GM21447 (cell line): Measurements from ENCODE around the gene KCNQ1.

Source experiments
- ATAC-seq: cut with Tn5 transposase; IDR thresholded peaks from one replicate; pipeline ENCODE4 v1.9.1; 2021; ENCODE audit not compliant: unreplicated experiment

KCNQ1 gene

DNA sequence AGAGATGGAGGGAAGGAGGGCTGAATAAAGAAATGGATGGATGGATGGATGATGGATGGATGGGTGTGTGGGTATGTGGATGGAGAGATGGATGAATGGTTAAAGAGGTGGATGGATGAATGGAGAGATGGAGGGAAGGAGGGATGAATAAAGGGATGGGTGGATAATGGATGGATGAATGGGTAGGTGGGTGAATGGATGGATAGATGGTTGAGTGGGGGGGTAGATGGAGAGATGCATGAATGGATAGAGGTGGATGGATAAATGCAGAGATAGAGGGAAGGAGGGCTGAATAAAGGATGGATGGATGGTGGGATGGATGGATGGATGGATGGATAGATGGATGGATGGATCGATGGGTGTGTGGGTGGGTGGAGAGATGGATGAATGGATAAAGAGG, 369.2 kb downstream of the KCNQ1 start:
- no peak for ATAC-seq

DNA sequence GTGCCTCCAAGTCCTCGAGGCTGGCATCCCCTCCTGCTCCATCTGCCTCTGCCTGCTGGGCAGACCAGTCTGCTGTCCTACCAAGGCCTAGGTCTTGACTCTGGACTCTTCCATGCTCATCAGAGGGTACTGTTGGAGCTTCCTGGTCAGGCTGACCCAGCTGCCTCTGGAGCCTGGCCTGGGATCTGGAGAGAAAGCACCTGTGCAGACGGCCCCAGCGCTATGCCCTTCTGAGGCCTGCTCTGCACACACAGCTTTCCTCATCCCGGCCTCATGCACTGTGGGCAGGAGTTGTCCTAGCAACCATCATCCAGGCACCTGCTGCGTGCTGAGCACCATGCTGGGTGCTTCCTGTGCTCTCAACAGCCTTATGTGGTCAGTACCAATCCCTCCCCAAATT, 369.9 kb downstream of the KCNQ1 start:
- no peak for ATAC-seq

DNA sequence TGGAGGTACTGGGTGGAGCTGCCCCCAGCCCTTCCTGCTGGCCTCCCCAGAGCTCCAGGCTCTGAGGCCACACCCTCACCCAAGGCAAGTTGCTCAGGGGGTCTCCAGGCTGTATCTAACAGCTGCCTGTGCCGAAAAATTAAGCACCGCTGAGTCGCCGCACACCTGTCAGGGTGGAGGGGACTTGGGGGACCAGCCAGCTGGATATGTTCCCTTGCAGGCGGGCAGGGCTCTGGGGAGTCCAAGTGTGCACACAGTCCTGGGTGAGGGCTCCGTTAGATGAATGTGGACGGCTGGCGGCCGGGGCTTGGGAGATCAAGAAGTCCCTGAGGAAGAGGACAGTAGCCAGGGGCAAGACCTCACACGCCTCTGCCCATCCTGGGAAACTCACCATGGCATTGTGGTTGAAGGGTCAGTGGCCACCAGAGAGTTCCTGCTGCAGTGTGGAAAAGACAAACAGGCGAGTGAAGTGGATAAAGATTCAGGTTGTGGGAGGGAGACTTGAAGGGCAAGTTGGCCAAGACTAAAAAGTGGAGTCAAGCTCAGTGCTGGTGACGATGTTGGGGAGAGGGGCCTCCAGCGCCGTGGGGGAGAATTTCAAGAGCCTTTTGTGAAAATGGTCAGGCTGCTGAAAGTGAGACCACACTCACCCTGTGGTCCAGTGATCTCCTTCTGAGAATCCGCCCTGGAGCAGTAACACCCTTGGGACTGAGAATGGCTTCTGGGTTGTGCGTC, 371.1 kb downstream of the KCNQ1 start:
- ATAC-seq: no peak

DNA sequence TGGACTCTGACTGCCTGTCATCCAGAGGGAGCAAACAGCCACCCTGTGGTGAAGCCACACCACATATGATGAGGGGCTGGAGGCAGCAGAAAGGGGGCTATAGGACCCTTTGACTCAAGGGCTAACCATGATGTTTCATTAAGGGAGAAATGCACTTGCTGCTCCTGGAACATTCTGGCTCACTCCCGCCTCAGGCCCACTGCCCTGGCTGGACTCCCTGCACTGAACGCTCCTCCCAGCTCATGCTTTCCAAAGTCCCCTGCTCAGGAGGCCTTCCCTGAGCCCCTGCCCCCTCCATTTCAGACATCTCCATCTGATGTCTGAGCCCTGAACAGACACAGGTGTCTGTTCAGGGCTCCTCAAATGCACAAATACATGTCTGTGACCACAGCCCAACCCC, 371.7 kb downstream of the KCNQ1 start:
- no peak for ATAC-seq

DNA sequence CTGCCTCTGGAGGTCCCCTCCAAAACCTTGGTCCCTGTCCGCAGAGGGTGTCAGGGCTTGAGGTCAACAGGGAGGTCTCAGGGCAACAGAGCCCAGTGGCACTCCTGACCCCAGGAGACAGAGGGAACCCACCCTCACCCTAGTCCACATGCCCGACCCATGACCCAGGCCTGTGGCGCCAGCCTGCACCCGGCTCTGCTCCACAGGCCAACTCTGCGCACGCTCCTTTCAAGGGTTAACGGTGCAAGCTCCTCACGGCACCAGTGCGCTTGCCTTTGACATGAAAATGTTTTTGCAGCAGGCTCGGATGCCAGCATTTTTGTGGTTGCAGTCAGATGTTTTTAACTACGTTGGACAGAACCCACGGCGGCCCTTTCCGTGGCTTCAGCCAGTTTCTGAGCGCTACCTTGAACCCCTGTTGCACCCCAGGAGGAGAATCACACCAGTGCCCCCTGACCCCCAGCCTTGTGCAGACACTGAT, 372.2 kb downstream of the KCNQ1 start:
- ATAC-seq: no peak

DNA sequence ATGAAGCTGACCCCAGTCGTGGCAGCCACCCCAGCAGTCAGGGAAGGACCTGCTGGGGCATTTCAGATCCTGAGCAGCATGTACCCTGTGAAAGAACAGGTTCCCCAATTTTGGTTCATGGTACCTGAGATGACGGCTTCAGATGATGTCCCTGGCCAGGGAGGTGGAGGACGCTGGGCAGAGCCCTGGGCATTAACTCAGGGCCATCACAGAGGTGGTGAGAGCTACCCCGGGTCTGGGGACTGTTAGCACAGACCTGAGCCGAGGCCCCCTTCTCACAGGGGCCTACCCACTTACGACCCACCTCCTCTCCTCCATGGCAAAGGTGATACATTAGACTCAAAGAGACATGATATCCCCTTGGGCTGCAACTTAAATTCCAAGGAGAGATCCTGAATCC, 372.6 kb downstream of the KCNQ1 start:
- no peak for ATAC-seq

DNA sequence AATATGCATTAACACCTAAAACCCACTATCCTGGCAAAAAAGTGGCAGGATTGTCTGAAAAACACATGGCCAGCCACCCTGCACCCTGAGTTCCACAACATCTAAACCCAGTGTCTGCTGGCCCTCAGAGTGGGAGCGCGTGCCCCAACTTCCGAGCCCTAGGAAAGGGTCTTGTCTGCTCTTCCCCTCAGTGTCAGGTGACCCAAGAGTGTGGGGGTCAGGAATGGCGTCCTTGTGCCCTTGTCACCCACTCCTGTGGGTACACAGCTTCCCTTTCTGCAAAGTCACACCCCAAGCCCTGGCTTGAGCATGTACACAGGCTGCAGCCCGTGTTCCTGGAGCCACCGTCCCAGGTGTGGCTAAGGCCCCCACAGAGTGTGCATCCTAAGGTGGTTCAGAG, 373.2 kb downstream of the KCNQ1 start:
- no peak for ATAC-seq

DNA sequence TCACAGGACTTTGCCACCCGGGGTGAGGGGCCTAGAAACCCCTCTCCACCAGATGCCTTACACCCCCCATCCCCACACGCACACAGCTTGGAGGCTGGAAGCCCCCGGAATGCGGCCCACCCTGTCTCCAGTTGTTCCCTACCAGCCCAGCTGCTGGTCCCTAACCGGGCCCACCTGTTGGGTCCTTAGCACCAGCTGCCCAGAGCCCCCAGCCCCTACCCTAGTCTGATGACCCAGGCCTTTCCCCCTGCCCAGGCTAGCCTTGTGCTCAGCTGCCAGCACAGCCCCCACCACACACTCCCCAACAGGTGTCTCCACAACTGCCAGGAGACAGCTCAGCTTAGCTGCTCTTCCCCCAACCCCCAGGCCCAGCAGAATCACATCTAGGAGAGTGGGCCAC, 373.7 kb downstream of the KCNQ1 start:
- no peak for ATAC-seq

DNA sequence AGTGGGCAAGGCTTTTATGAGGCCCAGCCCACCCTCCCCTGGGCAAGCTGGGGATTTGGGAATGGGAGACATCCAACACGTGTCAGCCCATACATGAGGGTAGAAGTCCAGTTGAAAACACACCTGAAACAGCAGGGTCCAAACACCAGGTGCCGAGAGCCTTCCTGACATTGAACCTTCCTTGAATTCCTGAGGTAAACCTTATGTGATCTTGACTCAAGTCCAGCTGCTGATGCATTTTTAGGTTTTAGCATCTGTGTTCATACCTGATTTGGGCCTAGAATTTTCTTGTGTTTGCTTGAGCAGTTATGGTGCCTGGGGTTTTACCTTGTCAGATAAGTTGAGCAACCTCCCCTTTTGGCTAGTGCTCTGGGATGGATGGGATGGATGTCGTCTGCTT, 374.5 kb downstream of the KCNQ1 start:
- ATAC-seq: no peak

DNA sequence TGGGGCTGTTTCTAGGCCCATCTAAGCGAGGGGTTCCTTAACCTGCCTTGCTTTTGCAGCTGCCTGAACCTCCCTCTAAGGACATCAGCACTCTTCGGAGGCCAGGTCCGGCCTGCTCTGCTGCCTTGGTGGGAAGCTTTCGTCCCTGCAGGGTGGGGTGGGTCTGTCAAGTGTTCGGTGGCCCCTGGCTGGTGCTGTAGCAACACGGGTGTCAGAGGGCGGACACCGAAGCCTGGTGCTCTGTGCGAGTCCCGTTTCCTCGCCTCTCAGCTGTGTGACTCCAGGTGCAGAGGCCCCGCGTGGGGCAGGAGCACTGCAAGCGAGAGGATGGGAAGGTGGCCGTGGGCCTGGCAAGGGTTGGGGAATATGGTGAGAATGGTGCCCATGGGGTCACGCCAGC, 376.2 kb downstream of the KCNQ1 start:
- no peak for ATAC-seq

DNA sequence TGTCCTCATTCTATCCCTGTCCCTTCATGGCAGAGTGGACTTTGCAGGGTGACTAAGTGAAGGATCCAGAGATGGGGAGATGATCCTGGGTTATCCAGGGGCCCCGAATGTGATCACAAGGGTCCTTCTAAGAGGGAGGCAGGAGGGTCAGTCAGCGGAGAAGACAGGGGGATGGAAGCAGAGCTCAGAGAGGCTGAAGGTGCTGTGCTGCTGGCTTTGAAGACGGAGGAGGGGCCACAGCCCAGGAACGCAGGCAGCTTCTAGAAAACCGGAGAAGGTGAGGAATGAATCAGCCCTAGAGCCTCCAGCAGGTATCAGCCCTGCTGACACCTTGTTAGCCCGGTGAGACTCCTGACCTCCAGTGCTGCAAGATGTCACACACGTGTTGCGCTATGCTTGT, 377.1 kb downstream of the KCNQ1 start:
- ATAC-seq: no peak

DNA sequence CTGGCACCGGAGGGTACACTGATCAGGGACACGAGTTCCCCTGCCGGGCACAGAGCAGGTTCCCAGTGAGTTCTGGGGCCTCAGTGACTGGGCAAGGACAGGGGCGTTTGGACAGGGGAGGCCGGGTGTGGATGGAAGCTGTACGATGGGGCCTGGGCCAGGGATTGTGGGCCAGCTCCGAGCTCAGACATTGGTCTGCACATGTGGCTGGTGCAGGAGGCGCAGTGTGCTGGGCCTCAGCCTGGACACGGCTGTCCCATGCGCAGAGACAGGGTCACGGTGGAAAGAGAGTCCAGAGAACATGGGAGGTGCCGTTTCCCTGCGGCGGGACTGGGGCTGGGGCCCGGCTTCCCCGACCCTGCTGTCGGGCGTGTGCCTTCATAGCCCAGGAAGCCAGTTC, 380.0 kb downstream of the KCNQ1 start:
- no peak for ATAC-seq

DNA sequence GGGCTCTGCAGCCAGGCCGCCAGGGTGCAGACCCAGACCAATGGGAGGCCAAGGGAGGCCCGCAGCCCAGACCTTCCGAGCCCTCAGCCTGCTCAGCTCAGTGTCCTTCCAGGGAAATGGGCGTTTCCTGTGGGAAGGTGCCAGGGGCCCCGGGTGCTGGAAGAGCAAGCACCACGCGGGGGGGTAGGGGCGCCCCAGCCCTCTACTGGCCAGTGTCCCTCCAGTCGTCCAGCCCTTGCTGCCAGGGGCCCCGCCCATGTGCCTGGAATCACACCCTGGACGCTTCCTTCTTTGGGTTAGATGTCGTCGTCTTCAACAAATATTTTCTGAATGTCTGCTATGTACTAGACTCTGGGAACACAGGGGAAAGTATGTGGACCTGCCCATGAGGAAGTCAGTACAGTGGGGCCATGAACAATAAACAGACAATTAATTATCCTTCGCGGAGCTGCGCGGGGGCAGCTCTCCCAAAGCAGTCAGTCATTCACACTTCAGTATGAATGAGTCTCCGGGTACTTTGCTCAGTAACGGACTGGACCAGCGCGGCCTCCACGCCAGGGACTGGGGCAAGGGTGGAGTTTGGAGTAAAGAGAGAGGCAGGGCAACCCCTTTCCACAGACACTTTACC, 380.6 kb downstream of the KCNQ1 start:
- ATAC-seq: no peak

DNA sequence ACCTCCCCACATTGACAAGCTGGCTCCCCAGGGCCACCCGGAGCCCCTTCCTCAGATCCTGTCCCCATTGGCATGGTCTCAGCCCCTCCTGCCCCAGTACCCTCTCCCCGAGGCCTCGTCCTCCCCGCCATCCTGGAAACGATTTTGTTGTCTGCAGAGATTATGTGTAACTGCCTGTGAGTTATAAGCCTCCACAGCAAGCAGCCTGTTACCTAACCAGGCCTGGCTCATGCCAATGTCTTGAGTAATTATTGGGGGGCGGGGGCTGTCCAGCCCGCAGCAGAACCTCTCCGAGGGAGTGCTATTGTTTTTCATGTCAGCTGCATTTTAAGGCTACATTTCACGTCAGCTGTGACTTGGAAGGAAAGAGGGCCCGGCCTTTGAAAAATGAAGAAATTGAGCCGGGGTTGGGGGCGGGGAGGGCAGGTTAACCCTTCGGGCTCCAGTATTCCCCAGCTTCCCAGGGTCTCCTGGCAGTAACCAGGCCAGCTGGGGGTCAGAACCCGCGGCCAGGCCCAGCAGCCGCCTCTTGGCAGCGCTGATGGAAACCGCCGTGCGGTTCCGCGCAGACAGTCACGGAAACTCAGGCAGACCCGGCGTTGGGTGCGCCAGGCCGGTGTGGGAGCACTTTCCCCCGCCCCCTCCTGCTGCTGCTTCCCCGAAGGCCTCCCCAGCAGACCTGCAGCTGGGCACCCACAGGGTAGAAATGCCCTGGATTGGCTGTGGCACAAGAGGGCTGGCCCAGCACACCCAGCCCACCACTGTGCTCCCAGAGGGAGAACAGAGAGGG, 381.3 kb downstream of the KCNQ1 start:
- ATAC-seq: no peak

DNA sequence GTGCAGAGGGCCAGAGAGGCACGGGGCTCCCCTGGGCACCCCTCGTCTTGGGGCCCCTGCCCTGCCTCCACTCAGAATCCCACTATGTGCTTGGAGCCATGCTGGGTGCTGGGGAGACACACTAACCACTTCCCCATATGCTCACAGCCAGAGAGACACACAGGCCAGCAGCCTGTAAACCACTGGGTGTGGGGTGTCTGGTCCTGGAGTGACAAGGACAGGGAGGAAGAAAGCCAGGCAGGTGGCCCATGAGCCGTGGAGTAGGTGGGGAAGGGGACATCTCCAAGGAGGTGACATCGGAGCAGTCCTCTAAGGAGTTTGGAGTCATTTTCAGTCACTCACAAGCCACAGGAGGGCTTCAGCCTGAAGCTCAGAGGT, 381.9 kb downstream of the KCNQ1 start:
- no peak for ATAC-seq

DNA sequence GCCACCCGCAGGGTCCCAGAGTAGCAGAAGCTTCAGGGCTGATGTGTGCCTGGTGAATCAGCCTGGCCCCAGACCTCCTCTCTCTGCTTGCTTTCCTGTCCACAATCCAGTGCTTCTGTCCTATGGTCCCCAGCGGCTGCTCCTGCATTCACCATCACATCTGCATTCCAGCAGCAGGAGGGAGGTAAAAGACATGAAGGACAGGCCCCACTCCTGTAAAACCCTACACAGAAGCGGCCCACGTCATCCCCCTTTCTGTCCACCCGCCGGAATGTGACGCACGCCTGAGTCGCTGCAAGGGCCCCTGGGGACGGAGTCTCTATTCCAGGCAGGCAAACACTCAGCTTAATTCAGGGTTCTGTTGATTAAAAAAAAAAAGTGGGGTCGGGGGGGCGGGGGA, 382.4 kb downstream of the KCNQ1 start:
- ATAC-seq: no peak

DNA sequence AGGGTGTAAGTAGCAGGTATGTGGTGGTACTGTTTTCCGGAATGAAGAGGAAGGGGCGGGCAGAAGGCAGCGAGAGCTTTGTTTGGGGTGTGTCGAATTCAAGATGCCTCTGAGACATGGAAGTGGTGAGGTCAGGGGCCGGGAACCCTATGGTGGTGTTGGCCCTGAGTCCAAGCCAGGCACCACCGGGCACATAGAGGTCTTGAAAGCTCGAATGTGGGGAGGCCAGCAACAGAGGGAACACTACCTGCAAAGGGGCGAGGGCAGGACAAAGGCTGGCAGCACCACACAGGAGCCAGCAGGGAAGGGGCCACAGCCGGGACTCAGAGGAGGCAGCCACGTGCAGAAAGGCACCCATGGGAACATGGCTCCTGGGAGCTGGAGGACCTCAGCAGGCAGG, 383.0 kb downstream of the KCNQ1 start:
- ATAC-seq: no peak

DNA sequence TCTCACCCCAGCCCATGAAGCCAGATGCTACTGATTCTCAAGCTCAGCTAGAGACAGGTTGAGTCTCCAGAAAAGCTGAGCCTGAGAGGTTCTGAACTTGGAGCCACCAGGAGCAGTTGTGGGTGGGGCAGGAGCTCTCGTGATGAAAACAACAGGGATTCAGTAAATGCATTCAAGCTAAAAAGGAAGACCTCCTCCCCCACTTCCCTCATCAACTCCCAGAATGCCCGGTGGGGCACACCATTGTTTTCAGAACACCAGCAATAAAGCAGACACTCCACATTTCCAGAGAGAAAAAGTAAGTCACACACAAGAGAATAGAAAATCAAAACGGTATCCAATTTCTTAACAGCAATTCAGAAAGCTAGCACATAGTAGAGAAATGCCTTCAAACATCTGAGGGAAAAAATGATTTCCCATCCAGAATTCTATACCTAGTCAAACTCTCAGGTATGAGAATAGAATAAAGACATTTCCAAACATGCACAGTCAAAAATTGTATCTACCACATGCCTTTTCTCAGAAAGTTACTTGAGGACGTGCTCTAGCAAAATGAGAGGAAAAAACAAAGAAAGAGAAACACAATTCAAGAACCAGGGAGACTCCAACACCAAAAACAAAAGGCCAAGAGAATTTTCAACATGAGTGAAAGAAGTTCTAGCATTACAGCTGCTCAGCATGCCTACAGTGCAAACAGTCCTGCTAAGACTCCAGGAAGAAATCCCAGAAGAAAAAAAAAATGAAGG, 383.9 kb downstream of the KCNQ1 start:
- ATAC-seq: no peak

DNA sequence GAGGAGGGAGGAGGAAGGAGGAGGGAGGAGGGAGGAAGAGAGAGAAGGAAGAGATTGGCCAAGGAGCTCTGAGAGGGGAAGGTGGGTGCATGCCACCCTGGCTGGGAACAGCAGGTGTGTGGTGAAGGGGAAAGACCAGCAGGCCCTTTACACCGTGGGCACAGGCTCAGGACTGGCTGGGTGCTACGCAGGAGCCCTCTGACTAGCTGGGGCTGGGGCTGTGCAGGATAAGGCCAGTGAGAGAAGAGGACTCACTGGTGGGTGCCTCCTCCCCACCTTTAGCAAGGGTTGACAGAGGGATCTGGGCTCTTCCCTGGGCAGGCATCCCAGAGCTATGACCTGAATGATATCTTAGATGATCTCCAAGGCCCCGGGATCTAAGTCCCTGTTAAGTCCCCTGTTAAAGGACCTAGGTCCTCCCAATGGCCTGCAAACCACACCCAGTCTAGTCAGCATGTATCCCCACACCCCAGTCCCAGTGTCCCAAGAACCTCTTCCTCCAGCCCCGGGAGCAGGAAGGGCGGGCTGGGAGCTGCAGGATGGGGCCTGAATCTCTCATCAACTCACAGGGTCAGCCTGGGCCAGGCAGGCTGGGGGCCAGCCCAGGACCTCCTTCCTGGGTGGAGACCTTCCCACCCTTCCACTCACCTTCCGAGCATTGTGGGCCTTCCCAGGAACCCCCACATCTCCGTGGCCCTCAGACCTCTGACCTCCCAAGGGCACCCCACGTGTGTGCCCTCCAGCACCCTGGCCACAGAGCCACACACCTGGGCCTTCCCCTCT, 385.4 kb downstream of the KCNQ1 start:
- no peak for ATAC-seq

DNA sequence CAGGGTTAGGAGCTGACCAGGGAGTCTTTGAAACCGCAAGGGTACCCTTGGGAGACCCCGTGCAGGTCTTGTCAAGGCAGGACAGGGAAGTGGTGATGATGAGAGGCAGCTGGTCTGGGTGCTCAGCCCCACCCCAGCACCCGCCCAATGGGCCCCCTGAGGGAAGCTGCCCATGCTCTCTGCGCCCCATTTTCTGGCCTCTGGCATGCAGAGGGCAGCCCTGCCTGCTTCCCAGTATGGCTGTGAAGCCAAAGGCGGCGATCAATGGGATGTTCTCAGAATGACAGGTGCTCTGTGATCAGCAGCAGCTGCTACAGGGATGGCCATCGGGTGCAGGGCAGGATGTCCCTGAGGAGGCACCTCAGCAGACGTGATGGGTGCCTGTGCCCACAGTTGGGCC, 386.1 kb downstream of the KCNQ1 start:
- no peak for ATAC-seq
